Testis (tissue), 3 donors: ENCODE data around the gene SLC6A12. TPM values are rescaled to one million over a fixed set of nuclear protein-coding genes. Genes with fewer than 3 reads are reported as not detected.

ENCODE experiments used
- DNase-seq: peaks from one replicate; pipeline ENCODE4 v3.0.0-alpha.2; 2019
- H3K27ac ChIP-seq, 2 donors: fragments of 200-600 bp; sonication (generic); one replicate each; pipeline ENCODE4 v1.5.1; 2019
- H3K27me3 ChIP-seq: fragments of 200-600 bp; sonication (generic); one replicate; pipeline ENCODE4 v1.5.1; 2019
- H3K36me3 ChIP-seq: fragments of 200-600 bp; sonication (generic); one replicate; pipeline ENCODE4 v1.5.1; 2017; ENCODE audit warnings: low read depth; ENCODE audit errors: missing control alignments
- H3K4me1 ChIP-seq: fragments of 200-600 bp; sonication (generic); one replicate; pipeline ENCODE4 v1.5.1; 2019
- H3K4me3 ChIP-seq, 2 donors: fragments of 200-600 bp; sonication (generic); one replicate each; pipeline ENCODE4 v1.5.1; 2017 to 2019
- H3K9me3 ChIP-seq: fragments of 200-600 bp; sonication (generic); one replicate; pipeline ENCODE4 v1.5.1; 2017
- POLR2A ChIP-seq: fragments of 450-650 bp; IDR thresholded peaks from one replicate; pipeline ENCODE4 v1.6.1; 2017; ENCODE audit warnings: antibody characterized with exemption, mild to moderate bottlenecking, moderate library complexity
- WGBS, 2 donors: methylation state at CpG; one replicate each; pipeline ENCODE4 v1.1.5; 2018; 5-methylcytosine and 5-hydroxymethylcytosine counted together
- intact Hi-C: fragments of 100-400 bp; cut with DNase I; formaldehyde crosslinking; loops from one replicate; pipeline ENCODE4 v1.15.1; 2023; ENCODE audit warnings: low total_unique reads
- polyA plus RNA-seq: library from polyadenylated mRNA; stranded (reverse); fragments of 350-450 nt; fragmentation: Illumina TruSeq; extraction: RNeasy Lipid Tissue Mini Kit (QIAGEN cat#74804); gene quantifications from one replicate; pipeline ENCODE4 v1.2.3, GENCODE V29; 2014; ENCODE audit warnings: low read depth, low replicate concordance; ENCODE audit not compliant: insufficient read depth
- total RNA-seq, 2 donors: library from RNA; depleted of rRNA; stranded (reverse); fragments of >200 nt; gene quantifications; one replicate each; pipeline ENCODE4 v1.2.3, GENCODE V29; 2016
- TF ChIP-seq, protein P1 (sequence below), 3 experiments: fragments of 450-650 bp in 2 of 3; fragments of 200-600 bp in 1 of 3; sonication (generic) in 1 of 3; IDR thresholded peaks; one replicate each; pipeline ENCODE4 v1.5.1; 2016 to 2019; ENCODE audit warnings: antibody characterized with exemption in 3 of 3, mild to moderate bottlenecking in 2 of 3, moderate library complexity in 1 of 3

SLC6A12 gene
- total and polyA plus RNA-seq, 3 donors from 2014 or later = 3.8 to 12.5 (median 6.4) TPM

DNA sequence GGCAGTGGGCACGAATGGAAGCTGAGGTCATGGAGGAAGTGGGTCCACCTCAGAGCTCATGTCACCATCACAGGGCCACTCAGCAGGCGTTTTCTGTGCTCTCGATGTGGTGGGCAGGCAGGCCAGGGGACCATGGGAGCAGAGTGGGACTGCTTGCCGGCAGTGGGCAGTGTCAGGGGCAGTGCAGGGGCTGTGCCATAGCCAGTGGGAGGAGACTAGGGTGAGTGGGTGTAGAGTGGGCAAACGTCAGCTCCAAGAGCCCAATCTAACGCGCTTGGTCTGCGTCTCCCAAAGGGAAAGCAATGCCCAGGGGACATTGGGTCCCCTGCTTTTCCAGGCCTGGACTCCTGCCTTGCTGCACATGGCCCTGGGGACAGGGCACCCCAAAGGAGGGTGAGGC, 58.3 kb downstream of the SLC6A12 start:
- WGBS, 2 donors = 89 to 96% methylated on average over 8 of the region's 8 CpGs
- TF ChIP-seq, protein P1, sequence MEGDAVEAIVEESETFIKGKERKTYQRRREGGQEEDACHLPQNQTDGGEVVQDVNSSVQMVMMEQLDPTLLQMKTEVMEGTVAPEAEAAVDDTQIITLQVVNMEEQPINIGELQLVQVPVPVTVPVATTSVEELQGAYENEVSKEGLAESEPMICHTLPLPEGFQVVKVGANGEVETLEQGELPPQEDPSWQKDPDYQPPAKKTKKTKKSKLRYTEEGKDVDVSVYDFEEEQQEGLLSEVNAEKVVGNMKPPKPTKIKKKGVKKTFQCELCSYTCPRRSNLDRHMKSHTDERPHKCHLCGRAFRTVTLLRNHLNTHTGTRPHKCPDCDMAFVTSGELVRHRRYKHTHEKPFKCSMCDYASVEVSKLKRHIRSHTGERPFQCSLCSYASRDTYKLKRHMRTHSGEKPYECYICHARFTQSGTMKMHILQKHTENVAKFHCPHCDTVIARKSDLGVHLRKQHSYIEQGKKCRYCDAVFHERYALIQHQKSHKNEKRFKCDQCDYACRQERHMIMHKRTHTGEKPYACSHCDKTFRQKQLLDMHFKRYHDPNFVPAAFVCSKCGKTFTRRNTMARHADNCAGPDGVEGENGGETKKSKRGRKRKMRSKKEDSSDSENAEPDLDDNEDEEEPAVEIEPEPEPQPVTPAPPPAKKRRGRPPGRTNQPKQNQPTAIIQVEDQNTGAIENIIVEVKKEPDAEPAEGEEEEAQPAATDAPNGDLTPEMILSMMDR (IDR thresholded peaks at IDR 0.05) = no peak
- no peak for TF ChIP-seq POLR2A
- DNase-seq = no peak
- no peaks in the 10 kb centered on the region for H3K36me3 ChIP-seq
- H3K4me1 ChIP-seq = no peaks in the 10 kb centered on the region
- intact Hi-C loops = no loop called here
- no peaks in the 10 kb centered on the region for H3K9me3 ChIP-seq
- no peak overlapping the region for H3K27ac ChIP-seq
- H3K4me3 ChIP-seq = no peak overlapping the region
- no peaks in the 10 kb centered on the region for H3K27me3 ChIP-seq

DNA sequence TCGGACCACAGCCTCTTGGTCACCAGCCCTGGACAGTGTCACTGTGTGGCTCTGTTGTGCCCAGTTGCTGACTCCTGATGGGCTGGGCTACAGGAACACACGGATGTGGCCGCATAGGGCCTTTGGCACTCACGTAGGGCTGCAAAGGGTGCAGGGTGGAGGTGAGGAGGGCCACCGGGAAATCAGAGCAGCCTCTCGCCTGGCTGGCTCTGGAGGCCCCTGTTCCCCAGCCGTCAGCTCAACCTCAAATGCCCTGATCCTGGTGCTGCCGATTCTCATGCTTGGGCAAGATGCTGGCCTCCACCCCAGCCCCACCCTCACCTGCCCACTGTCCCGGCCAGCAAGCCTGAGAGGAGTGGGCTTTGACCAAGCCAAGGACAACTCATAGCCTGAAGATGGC, 59.0 kb downstream of the SLC6A12 start:
- Histone ChIP-seq H3K27ac (no peak overlapping the region), H3K27me3 (no peaks in the 10 kb centered on the region), H3K9me3 (no peaks in the 10 kb centered on the region), H3K4me1 (no peaks in the 10 kb centered on the region), H3K36me3 (no peaks in the 10 kb centered on the region), H3K4me3 (no peak overlapping the region)
- DNase-seq = no peak
- TF ChIP-seq, protein P1 (IDR thresholded peaks at IDR 0.05) = no peak
- TF ChIP-seq POLR2A = no peak
- intact Hi-C loops = no loop called here
- WGBS, 2 donors = 85 to 88% methylated on average over 4 to 9 of the region's 9 CpGs

DNA sequence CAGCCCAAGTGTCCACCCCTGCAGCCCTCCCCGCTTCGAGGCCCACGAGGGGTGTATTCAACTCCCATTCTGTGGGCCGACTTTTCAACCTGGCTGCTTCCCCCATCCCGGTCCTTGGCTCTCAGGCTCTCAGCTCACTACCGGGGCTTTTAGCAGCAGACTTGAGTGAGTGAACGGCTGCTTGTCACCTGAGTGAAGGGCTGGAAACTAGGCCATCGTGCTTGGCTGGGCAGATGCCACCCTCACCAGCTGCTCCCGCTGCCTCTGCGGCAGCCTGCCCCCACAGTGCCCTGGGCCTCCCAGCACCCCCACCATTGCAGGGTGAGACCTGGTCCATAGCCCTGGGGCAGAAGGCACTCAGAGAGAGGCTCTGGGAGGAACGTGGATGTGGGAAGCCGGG, 59.9 kb downstream of the SLC6A12 start:
- Histone ChIP-seq H3K4me3 (no peak overlapping the region), H3K36me3 (no peaks in the 10 kb centered on the region), H3K27ac (no peak overlapping the region), H3K27me3 (no peaks in the 10 kb centered on the region), H3K9me3 (no peaks in the 10 kb centered on the region), H3K4me1 (no peaks in the 10 kb centered on the region)
- TF ChIP-seq, protein P1 (IDR thresholded peaks at IDR 0.05) = no peak
- no peak for TF ChIP-seq POLR2A
- 86 to 91% methylated on average over 11 to 12 of the region's 12 CpGs for WGBS, 2 donors
- DNase-seq = no peak
- intact Hi-C loops = no loop called here

DNA sequence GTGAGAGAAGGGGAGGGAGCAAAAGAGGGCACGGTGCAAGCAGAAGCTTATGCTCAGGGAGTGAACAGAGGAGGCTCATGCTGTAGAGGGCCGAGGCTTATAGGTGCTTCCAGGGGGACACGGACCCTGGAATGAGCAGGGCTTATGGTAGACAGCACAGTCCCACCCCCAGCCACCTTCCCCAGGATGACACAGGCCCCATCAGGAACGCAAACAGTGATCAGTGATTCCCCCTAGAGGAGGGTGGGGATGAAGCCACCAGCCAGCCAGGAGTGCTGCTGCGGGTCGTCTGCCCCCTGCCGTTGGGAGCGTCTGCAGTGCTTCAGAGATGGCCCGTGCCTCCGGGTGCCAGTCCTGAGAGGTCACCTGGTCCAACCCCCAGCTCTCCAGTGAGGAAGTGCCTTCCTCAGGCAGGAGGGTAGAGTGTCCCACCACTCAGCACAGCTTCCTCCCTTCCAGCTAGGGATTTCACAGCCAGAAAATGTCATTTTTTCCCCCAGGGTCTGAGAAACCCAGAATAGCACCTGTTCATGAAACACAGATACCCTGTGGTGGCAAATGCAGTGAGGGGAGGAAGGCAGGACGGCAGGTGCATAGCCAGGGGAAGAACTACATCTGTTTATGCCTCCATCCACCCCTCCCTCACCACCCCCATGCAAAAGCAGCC, 60.7 kb downstream of the SLC6A12 start:
- no peaks in the 10 kb centered on the region for H3K27me3 ChIP-seq
- intact Hi-C loops = no loop called here
- no peaks in the 10 kb centered on the region for H3K4me1 ChIP-seq
- no peak overlapping the region for H3K27ac ChIP-seq
- WGBS, 2 donors = 40 to 50% methylated on average over 10 to 11 of the region's 11 CpGs
- peak; percentile 83 for DNase-seq
- TF ChIP-seq, protein P1 (IDR thresholded peaks at IDR 0.05) = peak; percentile 48 to 61 (median 55)
- TF ChIP-seq POLR2A = no peak
- H3K36me3 ChIP-seq = no peaks in the 10 kb centered on the region
- H3K9me3 ChIP-seq = no peaks in the 10 kb centered on the region
- H3K4me3 ChIP-seq = no peak overlapping the region

DNA sequence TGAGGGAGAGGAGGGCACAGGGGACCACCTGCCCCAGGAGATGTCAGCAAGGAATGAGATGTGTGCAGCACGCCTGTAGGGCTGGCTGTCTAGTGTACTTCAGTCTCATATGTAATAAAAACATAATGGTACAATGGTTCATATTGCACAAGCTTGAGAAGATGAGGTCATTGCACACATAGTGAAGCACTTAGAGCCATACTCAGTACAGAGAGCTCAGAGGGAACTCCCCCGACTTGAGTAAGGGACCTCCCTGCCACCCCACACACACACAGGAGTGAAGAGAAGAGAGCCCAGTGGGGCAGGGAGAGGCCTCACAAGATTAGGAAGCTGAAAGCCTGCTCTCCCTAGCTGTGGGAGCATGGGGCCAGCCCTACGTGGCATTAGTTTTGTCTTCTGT, 61.5 kb downstream of the SLC6A12 start:
- DNase-seq = no peak
- WGBS, 2 donors = 48 to 70% methylated on average over 3 of the region's 3 CpGs
- intact Hi-C loops = no loop called here
- Histone ChIP-seq H3K4me3 (no peak overlapping the region), H3K27me3 (no peaks in the 10 kb centered on the region), H3K9me3 (no peaks in the 10 kb centered on the region), H3K27ac (no peak overlapping the region), H3K4me1 (no peaks in the 10 kb centered on the region), H3K36me3 (no peaks in the 10 kb centered on the region)
- no peak for TF ChIP-seq POLR2A
- TF ChIP-seq, protein P1 (IDR thresholded peaks at IDR 0.05) = no peak
